ENCODE results near the gene TMEM11. TPM values are rescaled to one million over a fixed set of nuclear protein-coding genes. Genes with fewer than 3 reads are reported as not detected.
"Not testable (repeated sequence)": the region's sequence is repeated elsewhere in the genome, so short reads cannot be mapped to it uniquely, and the experiment has no call there.

Gene TMEM11
- total RNA-seq, 1 donor from 2014 or later = 31.9 TPM

DNA sequence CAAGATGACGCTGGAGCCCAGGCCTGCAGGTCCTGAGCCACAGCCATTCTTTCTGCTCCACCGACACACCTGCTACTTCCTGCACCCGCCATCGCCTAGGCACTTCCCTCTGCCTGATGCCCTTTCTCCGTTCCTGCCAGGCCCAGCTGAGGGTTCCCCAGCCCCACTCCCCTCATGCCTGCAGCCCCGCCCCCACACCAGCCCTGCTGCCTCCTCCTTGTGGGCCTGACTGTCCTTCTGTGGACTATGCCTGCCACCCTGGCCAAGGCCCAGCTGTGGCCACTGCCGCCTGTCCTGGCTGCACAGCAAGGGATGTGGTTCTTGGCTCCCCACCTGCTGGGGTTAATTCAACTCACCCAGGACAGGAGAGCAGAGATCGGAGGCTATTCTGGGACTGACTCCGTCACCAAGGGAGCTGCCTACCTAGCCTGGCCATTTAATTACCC, 31.7 kb upstream of the TMEM11 start:
- DNase-seq = peak; percentile 56

DNA sequence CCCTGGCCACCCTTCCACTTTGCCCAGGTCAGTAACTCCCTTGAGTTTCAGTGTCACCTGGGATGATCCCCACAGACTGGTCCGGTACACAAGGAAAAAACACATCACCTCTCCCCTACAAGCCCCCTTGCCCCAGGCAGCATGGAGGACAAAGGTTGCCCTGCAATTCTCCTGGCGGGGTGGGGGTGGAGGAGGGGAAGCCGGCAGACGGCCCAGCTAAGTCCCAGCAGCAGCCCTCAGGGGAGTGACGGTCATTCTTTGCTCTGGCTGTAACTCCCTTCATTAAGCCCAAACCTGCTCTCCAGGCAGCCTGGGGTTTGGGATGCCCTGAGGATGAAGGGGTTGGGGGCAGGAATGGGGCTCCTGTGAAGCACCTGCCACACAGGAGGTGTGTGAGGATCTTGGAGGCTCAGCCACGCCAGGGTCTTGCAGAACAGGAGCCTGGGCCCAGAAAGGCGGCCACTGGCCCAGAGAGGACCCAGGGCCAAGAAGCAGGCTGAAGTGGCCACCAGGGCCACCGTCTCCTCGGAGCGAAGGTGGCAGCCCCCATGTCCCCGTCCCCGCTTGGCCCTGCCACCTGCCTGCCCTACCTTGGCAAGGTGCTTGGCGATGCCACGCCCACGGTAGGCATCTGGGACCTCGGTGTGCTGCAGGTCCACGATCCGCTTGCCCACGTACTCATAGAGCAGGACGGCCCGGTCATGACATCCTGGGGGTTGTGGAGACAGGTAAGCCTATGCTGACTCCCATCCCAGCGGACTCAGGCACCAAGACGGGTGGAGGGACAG, 29.7 kb upstream of the TMEM11 start:
- DNase-seq (no peak), ATAC-seq (ENCODE audit: poor library complexity) (no peak)
- intact Hi-C loops (cut with DNase I) = no loop called here

More for the DNA sequence above, 31.7 kb upstream of the TMEM11 start:
- ATAC-seq (ENCODE audit: poor library complexity) = peak; percentile 48
- intact Hi-C loops (cut with DNase I) = no loop called here

DNA sequence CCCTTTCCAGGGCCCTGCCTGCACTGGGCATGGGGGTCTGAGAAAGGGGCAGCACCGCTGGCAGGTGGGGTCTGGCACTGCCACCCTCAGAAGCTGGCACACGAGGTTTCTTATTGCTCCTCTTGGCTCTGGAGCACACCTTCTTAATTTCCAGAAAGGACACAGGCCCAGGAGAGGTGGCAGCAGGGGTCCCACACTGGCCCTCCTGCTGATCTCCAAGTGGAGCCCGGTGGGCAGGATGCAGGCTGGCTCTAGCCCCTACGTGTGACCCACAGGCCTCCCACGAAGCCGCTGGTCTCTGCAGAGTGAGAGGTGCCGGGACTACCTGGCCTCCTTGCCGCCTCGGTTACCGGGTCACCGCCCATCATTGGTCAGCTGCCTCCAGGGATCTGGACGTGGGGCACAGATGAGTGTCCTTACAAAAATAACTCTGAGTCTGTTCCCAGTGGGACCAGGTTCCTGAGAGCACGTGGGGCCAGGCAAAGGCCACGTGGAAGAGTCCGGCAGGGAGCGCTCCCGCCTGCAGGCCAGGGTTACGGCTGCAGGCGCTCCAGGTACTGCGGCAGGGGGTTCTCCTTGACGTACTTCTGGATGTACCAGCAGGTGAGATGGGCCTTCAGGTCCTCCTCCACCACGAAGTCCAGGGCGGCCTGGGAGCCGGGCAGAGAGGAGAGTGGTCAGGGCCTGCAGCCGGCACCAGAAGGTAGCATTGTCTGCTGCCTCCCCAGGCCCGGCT, 29.0 kb upstream of the TMEM11 start:
- DNase-seq (peak; percentile 72), ATAC-seq (ENCODE audit: poor library complexity) (peak; percentile 79)
- intact Hi-C loops (cut with DNase I) = no loop called here

DNA sequence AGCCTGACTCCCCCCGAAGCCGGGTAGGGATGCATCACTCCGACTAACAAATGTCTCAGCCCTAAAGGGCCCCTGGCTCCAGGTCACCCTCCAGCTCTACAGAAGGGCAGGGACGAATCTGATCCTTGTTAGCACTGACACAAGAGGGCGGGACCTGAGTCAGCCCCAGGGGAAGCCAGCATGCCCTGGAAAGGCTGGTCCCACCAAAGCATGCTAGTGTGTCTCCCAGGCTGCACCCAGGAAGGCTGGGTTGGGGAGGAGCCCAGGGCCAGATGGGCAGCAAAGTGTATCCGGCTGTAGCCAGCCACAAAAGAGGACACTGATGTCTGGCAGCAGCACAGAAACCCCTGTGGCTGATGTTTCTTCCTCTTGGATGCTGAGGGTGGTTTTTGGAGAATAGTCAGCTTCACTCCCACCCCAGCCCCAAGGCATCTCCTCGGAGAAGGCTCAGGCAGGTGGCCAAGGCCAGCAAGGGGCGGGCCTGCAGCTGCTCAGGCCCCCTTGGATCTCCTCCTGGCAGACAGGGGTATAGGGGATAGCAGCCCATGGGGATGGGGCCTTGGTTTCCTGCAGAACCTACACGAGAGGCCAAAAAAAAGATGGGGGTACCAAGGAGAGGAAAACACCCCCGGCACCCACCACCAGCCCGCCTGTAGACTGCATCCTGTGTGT, 28.2 kb upstream of the TMEM11 start:
- DNase-seq = no peak
- ATAC-seq (ENCODE audit: poor library complexity) = no peak
- intact Hi-C loops (cut with DNase I) = no loop called here

DNA sequence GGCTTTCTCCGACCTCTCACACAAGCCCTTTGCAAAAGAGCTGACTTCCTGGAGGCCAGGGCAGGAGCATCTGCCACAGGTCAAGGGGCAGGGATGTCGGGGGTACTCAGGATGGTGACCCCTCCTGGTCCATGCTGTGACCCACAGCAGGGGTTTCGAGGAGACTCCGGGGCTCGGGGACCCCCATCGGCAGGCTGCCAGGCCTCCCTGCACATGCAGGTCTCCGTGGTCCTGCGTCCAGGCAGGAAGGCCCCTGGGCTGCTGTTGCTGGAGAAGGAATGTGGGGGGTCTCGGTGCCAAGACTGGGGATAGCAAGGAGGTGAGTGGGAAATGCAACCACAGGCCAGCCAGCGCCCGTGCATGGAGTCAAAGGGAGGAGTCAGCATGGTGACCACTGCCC, 27.6 kb upstream of the TMEM11 start:
- intact Hi-C loops (cut with DNase I) = loop anchor here (2.0 kb wide), 1 partner anchor 21 kb away; no protein-coding TSS in a partner anchor
- DNase-seq = no peak
- ATAC-seq (ENCODE audit: poor library complexity) = no peak

DNA sequence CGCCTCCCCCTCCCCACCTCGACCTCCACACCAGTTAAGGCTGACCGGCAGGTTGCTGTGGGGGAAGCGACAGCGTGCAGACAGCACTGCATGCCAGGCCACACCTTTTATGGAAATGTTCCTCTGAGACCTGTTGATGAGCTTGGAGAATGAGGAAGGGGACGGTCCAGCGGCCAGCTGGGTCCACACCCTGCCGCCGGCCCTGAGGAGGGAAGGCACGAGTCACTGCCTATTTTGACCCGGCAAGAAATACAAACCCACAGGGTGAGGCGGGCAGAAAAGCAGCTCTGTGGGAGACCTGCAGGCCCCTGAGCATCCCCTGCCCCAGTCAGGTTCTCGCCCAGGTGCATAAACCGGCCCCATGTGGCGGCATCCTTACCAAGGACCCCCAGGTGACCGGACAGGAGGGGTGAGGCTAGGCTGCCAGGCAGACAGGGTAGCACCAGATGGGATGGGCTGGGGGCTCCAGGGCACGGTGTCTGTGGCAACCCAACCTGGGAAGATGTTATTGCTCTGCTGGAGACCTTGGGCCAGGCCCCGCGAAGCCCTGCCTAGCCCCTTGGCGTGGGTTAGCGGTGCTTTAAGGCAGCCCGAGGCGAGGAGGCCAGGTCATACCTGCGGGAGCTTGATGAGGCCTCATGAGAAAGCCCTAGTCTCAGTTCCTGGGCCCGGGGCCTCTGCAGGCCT, 26.6 kb upstream of the TMEM11 start:
- no peak for ATAC-seq (ENCODE audit: poor library complexity)
- intact Hi-C loops (cut with DNase I) = loop anchor here (2.0 kb wide), 1 partner anchor 20 kb away; no protein-coding TSS in a partner anchor
- DNase-seq = no peak

DNA sequence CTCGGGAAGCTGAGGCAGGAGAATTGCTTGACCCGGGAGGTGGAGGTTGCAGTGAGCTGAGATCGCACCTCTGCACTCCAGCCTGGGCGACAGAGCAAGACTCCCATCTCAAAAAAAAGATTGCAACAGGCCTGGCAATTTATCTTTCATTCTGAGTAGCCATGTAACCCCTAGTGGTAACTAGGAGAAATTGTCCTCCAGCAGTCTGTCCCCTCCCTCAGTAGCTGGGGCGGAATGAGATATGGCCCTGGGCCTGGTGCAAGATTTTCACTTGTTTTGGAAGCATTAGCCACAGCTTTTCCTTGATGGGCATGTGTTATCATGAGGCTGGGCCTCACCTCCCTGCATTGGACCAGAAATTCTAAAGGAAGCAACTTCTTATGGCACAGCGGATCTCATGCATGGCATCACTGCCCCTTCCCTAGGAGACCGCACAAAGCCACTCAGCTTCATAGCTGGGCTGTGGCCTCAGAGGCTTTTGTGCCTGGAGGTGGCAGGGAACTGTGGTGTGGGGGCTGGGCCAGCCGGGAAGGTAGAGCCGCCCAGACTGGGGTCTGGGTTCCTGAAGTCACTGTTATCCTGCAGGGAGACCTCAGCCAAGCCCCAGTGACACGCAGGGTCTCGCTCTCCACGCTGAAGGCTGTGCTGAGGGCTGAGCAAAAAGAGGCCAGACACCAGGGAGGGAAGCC, 25.9 kb upstream of the TMEM11 start:
- intact Hi-C loops (cut with DNase I) = loop anchor here (2.0 kb wide), 1 partner anchor 19 kb away; no protein-coding TSS in a partner anchor
- ATAC-seq (ENCODE audit: poor library complexity) (no peak), DNase-seq (no peak)

DNA sequence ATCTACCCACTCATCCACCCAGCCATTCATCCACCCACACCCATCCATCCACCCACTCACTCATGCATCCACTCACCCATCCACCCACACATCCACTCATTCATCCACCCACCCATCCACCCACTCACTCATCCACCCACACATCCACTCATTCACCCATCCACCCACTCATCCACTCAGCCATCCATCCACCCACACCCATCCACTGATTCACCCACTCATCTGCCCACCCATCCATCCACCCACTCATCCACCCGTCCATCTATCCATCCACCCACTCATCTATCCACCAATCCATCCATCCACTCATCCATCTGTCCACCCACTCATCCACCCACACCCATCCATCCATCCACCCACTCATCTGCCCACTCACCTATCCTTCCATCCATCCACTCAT, 22.0 kb upstream of the TMEM11 start:
- ATAC-seq (ENCODE audit: poor library complexity) = no peak
- DNase-seq = no peak
- intact Hi-C loops (cut with DNase I) = no loop called here

DNA sequence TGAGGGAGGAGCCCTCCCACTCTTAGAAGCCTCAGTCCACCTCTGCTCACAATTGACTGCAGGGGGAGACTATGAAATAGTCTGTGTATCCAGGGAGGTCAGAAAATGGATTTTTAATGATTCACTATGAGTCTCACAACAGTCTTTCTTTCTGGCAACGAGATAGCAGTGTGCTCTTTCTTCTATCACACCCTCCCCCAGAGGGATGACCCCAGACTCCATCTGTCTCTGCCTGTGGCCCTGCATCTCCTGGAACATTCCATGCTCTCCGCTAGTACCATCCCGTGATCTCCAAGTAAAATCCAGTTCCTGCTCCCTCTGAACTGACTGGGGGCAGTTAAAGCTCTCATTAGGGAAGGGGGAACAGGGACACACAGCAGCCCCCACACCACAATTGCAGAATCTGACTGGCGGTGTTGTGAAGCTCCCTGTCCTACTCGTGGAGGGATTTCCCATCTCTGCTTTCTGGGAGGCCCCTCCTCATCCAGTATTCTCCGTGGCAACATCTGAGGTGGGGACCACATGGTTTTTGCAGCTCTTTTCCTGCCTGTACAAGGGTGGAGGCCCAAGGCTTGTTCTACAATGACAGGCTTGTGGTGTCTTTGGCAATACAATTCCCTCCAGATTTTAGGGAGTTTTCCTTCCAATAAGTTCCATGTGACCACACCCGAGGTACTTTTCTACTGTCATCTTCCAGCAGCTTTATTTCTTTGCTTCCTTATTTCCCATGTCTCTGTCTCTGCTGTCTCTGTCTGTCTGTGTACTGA, 19.8 kb upstream of the TMEM11 start:
- DNase-seq = no peak
- intact Hi-C loops (cut with DNase I) = no loop called here
- peak; percentile 62 for ATAC-seq (ENCODE audit: poor library complexity)

DNA sequence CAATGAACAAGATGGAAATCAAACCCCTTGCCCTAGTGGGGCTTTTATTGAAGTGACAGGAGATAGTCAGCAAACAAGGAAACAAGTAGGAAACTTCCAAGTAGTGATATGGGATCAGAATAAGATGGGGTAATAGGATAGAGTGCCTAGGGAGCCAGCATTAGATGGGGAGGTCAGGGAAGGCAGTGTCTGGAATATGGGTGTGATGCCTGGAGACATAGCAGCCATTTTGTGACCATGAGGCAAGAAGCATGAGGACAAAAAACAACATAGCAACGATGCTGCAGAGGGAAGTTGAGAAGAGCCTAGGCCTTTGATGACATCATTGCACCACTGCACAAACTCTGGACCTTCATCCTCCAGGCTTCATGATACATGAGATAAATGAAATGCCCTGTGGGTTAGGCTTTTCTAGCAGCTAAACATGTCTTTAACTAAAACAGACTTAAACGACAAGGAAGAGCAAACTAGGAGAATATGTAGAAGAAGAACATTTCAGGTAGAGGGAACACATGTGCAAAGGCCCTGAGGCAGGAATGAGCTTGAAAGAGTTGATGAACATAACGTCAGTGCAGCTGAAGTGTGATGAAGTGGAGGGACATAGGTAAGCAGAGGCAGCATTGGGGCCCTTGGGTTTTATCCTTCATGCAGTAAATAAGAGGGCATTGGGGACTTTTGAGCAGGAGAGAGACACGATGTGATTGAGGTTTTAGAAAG, 18.2 kb upstream of the TMEM11 start:
- intact Hi-C loops (cut with DNase I) = no loop called here
- ATAC-seq (ENCODE audit: poor library complexity) (no peak), DNase-seq (no peak)

DNA sequence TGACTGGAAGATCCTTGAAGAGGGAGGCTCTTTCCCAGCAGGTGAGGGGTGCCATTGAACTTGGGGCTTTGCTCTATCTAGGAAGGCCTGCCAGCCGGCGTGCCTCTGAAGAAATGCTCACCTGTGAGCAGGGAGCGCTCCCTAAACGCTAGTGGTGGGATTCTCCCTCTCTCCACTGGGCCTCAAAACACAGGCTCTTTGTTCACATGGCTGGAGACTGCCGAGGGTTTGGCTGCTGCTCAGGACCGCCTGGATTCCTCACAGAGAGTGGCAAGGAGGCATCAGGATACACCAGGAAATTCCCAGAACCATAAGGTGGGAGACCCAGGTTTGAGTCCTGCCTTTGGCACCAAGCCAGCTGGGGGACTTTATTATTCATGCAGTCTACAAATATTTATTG, 17.6 kb upstream of the TMEM11 start:
- DNase-seq (no peak), ATAC-seq (ENCODE audit: poor library complexity) (no peak)
- intact Hi-C loops (cut with DNase I) = no loop called here

DNA sequence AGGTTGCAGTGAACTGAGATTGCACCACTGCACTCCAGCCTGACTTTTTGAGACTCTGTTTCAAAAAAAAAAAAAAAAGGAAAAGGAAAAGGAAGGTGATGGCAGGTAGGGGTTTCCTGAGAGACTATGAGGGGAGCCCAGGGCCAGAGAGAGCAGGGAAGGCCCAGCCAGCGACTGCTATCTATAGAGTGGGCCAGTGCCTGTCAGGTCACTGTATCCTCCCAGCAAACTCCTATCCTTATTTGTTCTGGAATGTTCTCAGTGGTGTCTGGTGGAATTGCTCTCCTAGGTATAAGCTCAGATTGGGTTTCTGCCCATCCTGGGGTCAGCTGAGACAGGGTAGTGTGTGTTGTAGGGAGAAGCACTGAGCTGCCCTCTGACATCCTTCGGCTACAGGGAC, 14.9 kb upstream of the TMEM11 start:
- intact Hi-C loops (cut with DNase I) = no loop called here
- no peak for ATAC-seq (ENCODE audit: poor library complexity)
- no peak for DNase-seq

DNA sequence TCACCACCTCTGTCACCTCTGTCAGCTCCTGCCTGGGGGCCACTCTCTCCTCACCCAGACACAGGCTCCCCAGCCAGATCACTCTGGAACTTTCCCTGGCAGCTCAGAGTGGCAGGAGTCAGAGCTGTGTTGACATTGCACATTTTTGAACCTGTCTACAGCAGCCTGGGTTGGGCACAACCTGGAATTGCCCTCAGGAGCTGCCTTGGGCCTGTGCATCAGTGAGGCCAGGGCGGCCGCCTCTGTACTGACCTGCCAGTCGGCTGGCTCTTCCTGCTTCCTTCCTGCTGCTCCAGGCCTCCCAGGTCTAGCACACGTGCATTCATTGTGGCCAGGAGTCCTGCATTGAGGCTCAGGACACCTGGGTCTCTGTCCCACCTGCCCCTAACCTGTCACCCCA, 14.2 kb upstream of the TMEM11 start:
- DNase-seq (no peak), ATAC-seq (ENCODE audit: poor library complexity) (peak; percentile 10)

DNA sequence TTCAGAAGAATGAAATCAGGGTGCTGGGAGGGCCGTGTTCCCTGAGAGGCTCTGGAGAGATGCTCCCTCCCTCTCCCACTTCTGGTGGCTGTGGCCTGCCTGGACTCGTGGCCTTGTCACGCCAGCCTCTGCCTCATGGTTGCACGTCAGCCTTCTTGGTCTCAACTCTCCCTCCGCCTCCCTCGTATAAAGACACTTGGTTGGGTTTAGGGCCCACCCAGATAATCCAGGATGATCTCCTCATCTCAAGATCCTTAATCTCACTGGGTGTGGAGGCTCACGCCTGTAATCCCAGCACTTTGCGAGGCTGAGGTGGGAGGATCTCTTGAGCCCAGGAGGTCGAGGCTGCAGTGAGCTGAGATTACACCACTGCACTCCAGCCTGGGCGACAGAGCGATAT, 13.3 kb upstream of the TMEM11 start:
- not testable (repeated sequence) for DNase-seq; ATAC-seq (ENCODE audit: poor library complexity)

More for the DNA sequence above, 14.2 kb upstream of the TMEM11 start:
- intact Hi-C loops (cut with DNase I) = no loop called here

DNA sequence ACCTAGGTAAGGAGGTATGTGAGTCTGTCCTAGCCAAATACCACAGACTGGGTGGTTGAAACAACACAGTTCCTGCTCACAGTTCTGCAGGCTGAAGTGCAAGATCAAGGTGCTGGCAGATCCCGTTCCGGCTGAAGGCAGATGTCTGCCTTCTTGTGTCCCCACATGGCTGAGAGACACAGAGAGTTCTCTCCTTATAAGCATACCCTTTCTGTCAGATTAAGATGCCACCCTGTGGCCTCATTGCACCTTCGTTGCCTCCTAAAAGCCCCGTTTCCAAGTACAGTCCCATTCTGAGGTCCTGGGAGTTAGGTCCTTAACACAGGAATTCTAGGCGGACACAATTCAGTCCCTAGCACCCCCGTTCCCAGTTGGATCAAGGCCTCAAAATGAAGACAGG, 9.1 kb upstream of the TMEM11 start:
- DNase-seq (no peak), ATAC-seq (ENCODE audit: poor library complexity) (no peak)
- intact Hi-C loops (cut with DNase I) = no loop called here

More for the DNA sequence above, 13.3 kb upstream of the TMEM11 start:
- intact Hi-C loops (cut with DNase I) = not testable (repeated sequence)

DNA sequence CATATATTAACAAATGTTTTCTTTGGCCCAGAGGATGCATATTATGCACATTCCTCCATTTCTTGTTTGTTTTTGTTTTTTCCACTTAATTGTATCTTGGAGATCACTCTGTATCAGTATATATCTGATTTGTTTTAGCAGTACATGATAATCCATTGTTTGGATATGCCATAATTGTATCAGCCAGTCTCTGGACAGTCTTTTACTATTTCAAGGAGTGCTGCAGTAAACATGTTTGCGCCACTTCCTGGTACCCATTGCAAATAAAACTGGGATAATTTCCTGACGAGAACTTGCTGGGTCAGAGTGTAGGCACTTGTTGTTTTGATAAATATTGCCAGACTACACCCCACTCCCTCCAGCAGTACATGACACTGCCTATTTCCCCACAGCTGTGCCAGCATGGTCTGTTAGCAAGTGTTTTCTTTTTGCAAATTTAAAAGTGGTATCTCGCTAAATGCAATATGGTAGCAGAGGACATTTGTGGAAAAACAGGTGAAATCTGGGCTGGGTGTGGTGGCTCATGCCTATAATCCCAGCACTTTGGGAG, 4.9 kb upstream of the TMEM11 start:
- no peak for ATAC-seq (ENCODE audit: poor library complexity)
- DNase-seq = no peak
- intact Hi-C loops (cut with DNase I) = loop anchor here (10.0 kb wide), 2 partner anchors 46 to 94 kb away; partner anchors contain the start of gene DHRS7B
